ENCODE data around the gene RAD9B. TPM values are rescaled to one million over a fixed set of nuclear protein-coding genes. Genes with fewer than 3 reads are reported as not detected.
A peak's percentile ranks its signal among the peaks of the same experiment; 100 is the strongest.
"Not testable (repeated sequence)": the region's sequence is repeated elsewhere in the genome, so short reads cannot be mapped to it uniquely, and the experiment has no call there.

The RAD9B gene
- polyA plus RNA-seq (ENCODE audit: insufficient read length in 4 of 4), result 1 to 10 TPM; 1.1 to 1.3 (median 1.2) TPM

DNA sequence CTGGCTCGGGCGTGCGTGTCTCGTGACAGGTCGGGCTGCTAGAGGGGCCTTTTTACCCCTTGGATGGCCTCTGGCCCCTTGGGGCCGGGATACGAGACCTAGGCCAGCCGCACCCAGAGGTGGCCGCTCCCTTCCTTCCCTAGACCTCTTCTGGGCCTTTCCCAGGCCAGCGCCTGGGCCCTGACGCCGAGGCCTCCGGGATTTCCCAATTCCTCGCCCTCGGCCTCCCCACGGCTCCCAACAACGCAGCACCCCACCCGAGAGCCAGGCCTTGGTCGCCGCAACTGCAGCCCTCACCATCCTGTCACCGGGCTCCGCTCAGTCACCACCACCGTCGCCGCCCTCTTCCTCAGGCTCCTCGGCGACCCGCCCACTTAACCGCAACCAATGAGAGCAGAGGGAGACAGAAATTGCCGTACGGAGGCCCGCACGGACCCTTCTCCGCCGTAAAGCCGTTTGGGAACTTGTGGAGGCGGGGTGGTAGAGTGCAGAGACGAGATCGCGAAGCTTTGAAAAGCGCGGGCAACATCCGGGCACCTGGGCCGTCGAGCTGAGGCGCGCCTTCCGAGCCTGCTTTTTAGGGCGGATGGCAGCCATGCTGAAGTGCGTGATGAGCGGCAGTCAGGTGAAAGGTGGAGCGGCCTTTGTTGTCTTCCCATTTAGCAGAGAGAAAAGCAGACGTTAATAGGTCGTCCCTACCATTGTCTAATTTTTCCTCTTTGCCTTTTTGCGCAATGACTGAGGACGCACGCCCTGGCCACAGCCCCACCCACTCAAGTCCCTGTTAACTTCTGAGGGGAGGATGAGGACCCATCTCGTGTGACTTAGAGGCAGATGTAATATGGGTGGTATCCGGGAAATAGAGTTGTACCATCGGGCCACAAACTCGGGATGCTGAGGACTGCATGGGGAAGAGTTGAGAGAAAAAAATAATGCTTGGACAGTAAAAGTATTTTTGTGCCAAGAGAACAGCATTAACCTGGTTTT lies at the start of gene RAD9B, which contains the start of gene VPS29:
TSS of gene RAD9B (plus strand) at position 580 of the 987 bp plus-strand sequence. CDS start at position 587, 7 bp downstream.
TSS of gene VPS29 (minus strand) at position 360 of the 987 bp plus-strand sequence. CDS start at position 300, 60 bp downstream.
- peak; percentile 93 to 97 (median 96) for DNase-seq (ENCODE audit: low read depth in 4 of 4, low spot score in 3 of 4)

DNA sequence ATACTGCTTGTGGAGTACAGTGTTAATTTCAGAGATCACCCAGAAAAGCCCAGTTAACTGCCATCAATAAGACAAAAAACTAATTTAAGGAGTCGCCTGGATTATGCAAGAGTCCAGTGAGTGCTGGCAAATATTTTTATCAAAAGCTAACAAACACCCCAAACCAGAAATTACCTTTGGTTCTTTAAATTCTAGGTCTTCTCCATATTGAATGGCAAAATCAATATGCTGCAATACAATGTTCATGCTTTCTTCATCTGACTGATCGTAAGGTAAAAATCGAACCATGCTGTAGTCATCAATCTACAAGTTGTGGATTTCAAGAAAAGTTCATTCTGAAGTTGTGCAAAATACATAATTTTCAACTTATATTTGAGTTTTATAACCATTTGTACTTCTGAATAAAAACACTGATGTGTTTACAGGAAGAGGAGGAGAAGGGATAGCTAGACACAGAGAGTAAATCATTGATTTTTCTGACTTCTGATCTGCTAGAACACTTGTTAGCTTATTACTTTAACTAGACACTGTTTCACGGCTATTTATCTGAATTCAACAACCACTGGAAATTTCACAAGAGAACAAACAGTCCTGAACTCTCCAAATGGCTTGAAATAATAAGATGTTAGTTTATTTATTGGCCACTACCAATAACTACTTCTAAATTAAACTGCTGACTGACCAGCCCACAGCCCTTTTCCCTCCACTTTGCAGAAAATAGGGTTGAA lies 48.4 kb upstream of the RAD9B start:
- DNase-seq (ENCODE audit: low read depth in 4 of 4, low spot score in 3 of 4), result no peak

DNA sequence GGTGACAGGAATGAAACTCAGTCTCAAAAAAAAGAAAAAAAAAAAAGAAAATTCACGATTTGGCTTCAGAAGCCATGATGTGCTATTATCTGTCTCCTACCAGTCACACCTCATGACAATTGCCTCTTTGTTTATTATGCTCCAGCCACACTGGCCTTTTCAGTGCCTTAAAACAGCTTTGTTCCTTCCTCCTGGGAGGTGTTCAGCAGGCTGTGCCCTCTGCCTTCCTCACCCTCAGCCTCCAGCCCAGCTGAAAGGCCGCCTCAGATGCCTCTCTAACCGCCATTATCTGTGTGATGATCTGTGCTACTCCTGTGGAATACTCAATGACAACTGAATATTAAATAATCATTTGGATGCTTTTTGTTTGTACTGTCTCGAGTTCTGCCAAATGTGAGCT lies 43.4 kb upstream of the RAD9B start:
- DNase-seq (ENCODE audit: low read depth in 4 of 4, low spot score in 3 of 4), result no peak

DNA sequence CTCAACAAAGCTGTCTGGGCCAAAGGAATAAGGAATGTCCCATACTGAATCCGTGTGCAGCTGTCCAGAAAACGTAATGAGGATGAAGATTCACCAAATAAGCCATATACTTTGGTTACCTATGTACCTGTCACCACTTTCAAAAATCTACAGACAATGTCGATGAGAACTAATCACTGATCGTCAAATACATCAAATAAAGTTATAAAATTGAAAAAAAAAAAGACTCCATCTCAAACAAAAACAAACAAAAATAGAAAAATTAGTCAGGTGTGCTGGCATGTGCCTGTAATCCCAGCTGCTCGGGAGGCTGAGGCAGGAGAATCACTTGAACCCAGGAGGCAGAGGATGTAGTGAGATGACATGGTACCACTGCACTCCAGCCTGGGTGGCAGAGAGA lies 40.9 kb upstream of the RAD9B start:
- DNase-seq (ENCODE audit: low read depth in 4 of 4, low spot score in 3 of 4), result not testable (repeated sequence)

DNA sequence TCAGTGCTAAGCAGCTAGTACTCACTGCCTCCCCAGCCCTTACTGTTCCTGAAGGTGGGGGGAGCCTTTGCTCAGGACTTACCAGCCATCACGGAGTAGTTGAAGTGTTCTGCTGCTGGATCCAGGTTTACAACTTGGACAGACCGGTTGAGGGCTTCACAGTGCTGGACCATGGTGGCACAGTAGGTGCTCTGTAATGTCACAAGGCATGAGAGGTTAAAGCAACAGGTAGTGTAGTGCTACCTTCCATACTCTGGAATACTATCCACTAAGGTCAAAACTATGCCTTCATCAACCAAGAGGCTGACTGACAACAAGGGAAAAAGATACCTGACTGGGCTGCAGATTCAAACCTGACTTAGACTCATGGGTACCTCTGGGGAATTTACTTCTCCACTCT lies 37.1 kb upstream of the RAD9B start:
- DNase-seq (ENCODE audit: low read depth in 4 of 4, low spot score in 3 of 4), result no peak

DNA sequence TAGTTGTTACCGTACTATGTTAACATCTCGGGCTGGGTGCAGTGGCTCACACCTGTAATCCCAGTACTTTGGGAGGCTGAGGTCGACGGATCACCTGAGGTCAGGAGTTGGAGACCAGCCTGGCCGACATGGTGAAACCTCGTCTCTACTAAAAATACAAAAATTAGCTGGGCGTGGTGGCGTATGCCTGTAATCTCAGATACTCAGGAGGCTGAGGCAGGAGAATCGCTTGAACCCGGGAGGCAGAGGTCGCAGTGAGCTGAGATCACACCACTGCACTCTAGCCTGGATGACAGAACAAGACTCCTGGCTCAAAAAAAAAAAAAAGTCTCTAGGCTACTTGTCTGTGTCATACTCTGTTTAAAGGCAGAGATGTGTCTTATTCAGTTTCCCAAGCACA lies 36.4 kb upstream of the RAD9B start:
- DNase-seq (ENCODE audit: low read depth in 4 of 4, low spot score in 3 of 4), result not testable (repeated sequence)

DNA sequence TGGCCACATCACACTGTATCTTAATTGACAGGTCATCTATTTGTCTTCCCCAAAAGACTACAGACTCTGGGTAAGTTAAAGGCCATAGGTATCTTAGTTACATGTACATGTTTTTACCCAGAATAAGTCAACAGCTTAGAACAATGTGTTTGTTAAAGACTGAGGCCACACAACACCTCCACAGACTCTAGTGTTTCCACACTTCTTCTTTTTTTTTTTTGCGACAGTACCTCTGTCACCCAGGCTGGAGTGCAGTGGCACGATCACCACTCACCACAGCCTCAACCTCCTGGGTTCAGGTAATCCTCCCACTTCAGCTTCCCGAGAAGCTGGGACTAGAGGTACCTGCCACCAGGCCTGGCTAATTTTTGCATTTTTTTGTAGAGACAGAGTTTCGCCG lies 35.3 kb upstream of the RAD9B start:
- DNase-seq (ENCODE audit: low read depth in 4 of 4, low spot score in 3 of 4), result no peak

DNA sequence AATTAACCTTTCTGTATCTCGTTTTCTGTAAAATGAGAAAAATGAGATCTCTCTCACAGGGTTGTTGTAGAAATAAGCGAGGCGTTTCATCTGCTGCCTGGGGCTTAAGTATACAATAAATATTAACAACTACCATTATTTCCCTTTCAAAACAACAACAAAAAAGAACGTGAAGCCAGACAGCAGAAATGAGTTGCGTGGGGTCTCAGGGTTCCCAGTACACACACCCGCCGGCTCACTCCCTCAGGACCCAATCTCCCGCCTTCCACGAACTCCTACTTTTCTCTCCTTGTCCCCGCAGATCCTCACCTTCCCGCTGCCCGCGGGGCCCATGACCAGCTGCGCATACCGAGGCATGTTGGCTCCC lies 34.3 kb upstream of the RAD9B start:
- no peak for DNase-seq (ENCODE audit: low read depth in 4 of 4, low spot score in 3 of 4)

DNA sequence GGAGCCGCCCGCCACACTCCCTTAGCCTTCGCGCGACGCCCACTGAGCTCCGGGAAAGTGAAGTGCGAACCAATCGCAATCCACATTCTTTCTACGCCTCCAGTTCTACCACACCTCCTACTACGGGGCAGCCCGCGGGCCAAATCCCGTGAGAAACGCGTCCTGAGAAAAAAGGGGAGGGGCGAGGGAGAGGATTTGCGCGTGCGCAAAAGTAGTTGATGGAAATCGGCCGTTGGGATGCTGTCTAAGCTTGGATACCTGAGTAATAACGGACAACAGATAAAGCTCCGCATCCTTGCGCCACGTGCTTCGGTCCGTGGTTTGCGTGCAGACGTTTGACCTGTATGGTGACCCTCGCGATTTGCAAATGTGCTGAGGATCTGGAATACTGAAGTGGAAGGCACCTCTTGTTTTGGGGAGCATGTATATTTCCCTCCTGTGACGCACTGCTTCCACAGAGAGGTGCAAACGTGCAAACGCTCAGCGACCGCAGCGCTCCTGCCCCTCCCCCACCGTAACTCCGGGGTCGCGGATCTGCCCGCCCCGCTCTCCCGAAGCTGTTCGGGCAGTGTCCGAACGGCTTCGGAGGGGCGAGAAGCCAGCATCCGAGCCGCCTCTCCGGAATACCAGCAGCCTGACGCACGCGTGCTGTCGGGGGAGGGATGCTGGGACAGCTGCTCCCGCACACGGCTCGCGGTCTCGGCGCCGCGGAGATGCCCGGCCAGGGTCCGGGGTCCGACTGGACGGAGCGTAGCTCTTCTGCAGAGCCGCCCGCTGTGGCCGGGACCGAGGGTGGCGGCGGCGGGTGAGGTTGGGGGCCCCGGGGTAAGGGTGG lies 33.7 kb upstream of the RAD9B start, which contains the start of the genes FAM216A and GPN3:
TSS of gene FAM216A (plus strand) at position 632 of the 835 bp plus-strand sequence. CDS start at position 663, 31 bp downstream.
TSS of gene GPN3 (minus strand) at position 44 of the 835 bp plus-strand sequence. CDS start 54 bp downstream, outside the sequence.
- DNase-seq (ENCODE audit: low read depth in 4 of 4, low spot score in 3 of 4), result peak; percentile 96 to 99 (median 97)

DNA sequence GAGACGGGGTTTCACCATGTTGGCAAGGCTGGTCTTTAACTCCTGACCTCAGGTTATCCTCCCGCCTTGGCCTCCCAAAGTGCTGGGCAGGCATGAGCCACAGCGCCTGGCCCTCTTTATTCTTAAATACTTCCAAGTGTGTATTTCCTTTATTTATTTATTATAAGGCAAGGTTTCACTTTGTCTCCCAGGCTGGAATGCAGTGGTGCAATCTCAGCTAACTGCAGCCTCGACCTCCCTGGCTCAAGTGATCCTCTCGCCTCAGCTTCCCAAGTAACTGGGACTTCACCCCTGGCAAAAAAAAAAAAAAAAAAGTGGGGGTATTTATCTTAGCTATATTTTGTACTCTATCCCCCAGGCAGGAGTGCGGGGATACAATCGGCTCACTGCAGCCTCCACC lies 26.7 kb upstream of the RAD9B start:
- DNase-seq (ENCODE audit: low read depth in 4 of 4, low spot score in 3 of 4), result no peak

DNA sequence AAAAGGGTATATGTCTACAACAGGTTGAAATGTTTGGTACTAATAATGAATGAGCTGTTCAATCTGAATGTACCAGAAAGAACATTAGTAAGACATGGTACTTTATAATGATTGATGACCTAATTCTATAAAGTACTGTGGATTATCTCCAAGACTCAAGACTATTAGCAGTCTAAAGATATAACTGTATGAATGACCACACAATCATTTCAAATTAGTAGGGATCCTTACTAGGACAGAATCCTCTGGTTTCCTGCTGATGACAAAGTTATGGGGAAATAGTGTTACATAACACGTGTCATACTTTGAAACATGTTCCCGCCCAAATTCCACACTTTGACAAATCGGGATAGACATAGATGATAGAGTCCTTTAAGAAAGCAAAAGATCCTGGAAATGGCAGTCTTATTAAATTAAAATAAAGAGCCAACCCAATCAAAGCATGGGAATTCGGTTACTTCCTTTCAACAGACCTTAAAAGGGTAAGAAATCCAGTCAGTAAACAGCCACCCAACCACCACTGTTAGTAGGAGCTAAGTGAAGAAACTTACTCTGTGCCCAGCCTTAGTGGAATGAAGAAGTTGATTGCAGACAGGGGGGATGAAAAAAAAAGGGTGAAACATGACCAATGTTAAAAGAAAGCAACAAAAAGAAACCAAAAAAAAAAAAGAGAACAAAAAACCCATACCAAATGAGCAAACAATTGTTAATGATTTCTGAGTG lies 3.0 kb upstream of the RAD9B start:
- DNase-seq (ENCODE audit: low read depth in 4 of 4, low spot score in 3 of 4), result no peak

DNA sequence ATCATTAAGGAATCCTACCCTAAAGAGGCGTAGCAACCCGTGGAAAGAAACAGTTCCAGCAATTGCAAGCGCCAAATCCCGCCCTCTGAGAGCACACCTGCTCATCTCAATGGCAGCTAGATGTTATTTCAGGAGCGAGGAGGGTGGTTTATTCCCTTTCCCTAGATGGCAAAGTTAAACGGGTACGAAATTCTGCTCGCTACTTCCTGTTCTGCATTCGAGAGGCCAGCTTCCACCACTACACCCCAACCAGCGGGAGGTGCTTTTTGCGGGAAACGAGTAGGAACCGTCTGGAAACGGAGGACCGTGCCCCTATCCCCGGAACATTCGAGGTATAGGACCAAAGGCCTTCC lies 756 bp upstream of the RAD9B start:
- DNase-seq (ENCODE audit: low read depth in 4 of 4, low spot score in 3 of 4), result peak in 3 of 4 donors; percentile 3 to 22 (median 8)

DNA sequence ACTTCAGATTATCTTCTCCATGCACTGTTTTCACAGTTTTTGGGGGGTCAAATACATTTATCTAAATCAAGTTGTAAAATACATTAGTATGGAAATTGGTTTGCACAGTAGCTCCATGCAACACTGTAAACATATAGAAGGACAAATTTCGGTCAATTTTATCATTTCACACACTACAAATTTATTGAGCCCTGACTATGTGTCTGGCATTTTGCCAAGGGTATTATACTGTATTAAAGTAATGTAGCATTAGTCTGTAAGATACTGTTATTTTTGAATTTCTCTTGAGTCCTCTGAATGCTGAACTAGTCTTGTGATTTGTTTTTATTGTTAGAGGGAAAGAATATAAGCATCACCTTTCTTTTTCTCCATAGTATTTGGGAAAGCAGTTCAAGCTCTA lies 1.3 kb downstream of the RAD9B start:
- DNase-seq (ENCODE audit: low read depth in 4 of 4, low spot score in 3 of 4), result no peak

DNA sequence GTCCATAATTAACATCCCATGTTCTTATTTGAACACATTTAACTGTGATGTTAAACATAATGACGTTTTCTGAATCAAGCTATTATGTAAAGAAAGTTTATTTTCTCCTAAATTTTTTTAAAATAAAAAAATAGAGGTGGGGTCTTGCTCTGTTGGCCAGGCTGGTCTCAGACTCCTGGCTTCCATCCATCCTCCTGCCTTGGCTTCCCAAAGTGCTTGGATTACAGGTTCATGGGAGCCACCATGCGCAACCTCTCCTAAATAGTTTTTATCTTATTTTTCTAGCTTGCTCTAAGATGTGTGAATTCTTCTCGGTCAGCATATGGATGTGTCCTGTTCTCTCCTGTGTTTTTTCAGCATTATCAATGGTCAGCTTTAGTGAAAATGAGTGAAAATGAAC lies 3.2 kb downstream of the RAD9B start:
- DNase-seq (ENCODE audit: low read depth in 4 of 4, low spot score in 3 of 4), result no peak

DNA sequence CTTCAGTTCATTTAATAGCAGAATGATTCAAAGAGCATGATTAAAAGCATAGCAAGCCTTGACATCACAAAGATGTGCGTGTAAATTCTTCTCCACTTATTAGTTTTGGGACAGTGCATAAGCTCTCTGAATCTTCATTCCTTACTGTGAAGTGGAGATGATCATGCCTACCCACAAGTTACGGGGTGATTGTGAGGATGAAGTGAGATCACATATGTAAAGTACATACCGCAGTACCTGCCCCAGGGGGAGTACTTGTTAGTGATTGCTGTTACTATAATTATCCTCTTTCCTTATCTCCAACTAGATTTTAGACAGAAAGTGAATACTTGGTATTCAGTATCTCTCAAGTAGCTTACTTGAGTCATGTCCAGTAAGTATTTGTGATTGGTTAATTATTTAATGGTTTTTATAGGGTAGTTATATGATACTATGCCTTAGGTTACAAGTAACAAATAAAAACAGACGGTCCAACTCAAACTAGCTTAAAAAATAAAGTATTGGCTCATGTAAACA lies 6.0 kb downstream of the RAD9B start:
- no peak for DNase-seq (ENCODE audit: low read depth in 4 of 4, low spot score in 3 of 4)

DNA sequence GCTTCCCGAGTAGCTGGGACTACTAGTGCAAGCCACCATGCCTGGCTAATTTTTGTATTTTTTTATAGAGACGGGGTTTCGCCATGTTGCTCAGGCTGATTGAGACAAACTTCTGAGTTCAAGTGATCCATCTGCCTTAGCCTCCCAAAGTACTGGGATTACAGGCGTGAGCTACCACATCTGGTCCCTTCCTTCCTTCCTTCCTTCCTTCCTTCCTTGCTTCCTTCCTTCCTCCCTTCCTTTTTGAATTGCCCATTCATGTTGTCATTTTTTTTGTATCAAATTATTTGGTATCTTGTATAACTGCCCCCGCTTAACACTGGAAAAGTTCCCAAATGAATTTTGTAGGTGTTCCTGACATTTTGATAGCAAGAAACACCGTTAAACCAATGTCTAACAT lies 11.7 kb downstream of the RAD9B start:
- no peak for DNase-seq (ENCODE audit: low read depth in 4 of 4, low spot score in 3 of 4)

DNA sequence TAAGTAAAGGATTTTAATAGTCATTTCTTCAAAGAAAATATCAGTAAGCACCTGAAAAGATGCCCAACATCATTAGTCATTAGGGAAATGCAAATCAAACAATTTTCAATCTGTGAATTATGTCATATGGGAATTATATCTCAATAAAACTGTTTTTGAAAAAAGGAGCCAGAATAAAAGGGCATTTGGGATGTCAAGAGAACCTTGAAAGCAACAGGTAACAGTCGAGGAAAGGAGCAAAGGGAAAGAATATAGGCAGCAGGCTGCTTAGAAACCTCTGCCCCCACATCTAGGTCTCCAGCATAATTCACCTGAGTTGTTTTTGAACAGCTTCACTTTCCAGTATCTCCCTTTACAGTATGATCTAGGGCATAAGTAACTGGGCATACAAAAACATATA lies 12.2 kb downstream of the RAD9B start:
- DNase-seq (ENCODE audit: low read depth in 4 of 4, low spot score in 3 of 4), result no peak

DNA sequence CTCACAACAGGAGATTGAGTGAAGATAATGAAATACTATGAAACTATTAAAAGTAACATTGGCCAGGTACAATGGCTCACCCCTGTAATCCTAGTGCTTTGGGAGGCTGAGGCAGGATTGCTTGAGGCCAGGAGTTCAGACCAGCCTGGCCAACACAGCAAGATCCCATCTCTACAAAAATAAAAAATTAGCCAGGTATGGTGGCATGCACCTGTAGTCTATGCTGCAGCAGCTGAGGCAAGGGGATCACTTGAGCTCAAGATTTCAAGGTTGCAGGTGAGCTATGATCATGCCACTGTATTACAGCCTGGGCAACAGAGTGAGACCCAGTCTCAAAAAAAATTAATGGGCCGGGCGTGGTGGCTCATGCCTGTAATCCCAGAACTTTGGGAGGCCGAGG lies 14.9 kb downstream of the RAD9B start:
- no peak for DNase-seq (ENCODE audit: low read depth in 4 of 4, low spot score in 3 of 4)

DNA sequence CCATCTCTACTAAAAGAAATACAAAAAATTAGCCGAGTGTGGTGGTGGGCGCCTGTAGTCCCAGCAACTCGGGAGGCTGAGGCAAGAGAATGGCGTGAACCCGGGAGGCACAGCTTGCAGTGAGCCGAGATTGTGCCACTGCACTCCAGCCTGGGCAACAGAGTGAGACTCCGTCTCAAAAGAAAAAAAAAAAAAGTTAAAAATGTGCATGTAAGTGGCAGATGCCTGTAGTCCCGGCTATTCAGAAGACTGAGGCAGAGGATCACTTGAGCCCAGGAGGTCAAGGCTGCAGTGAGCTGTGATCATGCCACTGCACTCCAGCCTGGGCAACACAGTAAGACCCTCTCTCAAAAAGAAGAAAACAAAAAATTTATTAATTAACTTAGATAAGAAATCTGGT lies 15.9 kb downstream of the RAD9B start:
- DNase-seq (ENCODE audit: low read depth in 4 of 4, low spot score in 3 of 4), result not testable (repeated sequence)
